KMS-11 (cell line): ENCODE data around the gene PERM1.
"Not testable (repeated sequence)": the region's sequence is repeated elsewhere in the genome, so short reads cannot be mapped to it uniquely, and the experiment has no call there.

ENCODE experiments used
- H2AFZ ChIP-seq: fragments of 200-600 bp; sonication (generic); 2 replicates; pipeline ENCODE4 v1.6.1; 2016; ENCODE audit warnings: antibody characterized with exemption, mixed run types, low read depth
- H3K27ac ChIP-seq: fragments of 200-600 bp; sonication (generic); 2 replicates; pipeline ENCODE4 v1.6.1; 2016; ENCODE audit warnings: mild to moderate bottlenecking, mixed run types
- H3K27me3 ChIP-seq: fragments of 200-600 bp; sonication (generic); 2 replicates; pipeline ENCODE4 v1.6.1; 2017; ENCODE audit warnings: mild to moderate bottlenecking, low read depth, mixed run types, moderate library complexity; ENCODE audit not compliant: insufficient read depth
- H3K36me3 ChIP-seq: fragments of 200-600 bp; sonication (generic); 2 replicates; pipeline ENCODE4 v1.6.1; 2017; ENCODE audit warnings: mild to moderate bottlenecking, mixed run types; ENCODE audit not compliant: insufficient read depth
- H3K4me1 ChIP-seq: fragments of 200-600 bp; sonication (generic); 2 replicates; pipeline ENCODE4 v1.6.1; 2016; ENCODE audit warnings: mild to moderate bottlenecking, low read depth, mixed run types; ENCODE audit not compliant: poor library complexity, severe bottlenecking
- H3K4me2 ChIP-seq: fragments of 200-600 bp; sonication (generic); 2 replicates; pipeline ENCODE4 v1.7.0; 2016; ENCODE audit warnings: mild to moderate bottlenecking, mixed run types
- H3K4me3 ChIP-seq: fragments of 200-600 bp; sonication (generic); IDR thresholded peaks from 2 replicates; pipeline ENCODE4 v1.6.1; 2017; ENCODE audit warnings: low read depth, low read length, mixed read lengths; ENCODE audit not compliant: insufficient read depth
- H3K79me2 ChIP-seq: fragments of 200-600 bp; sonication (generic); 2 replicates; pipeline ENCODE4 v1.6.1; 2016; ENCODE audit warnings: low read depth, mixed run types; ENCODE audit not compliant: insufficient read depth
- H3K9ac ChIP-seq: fragments of 200-600 bp; sonication (generic); 2 replicates; pipeline ENCODE4 v1.6.1; 2016; ENCODE audit warnings: mild to moderate bottlenecking, mixed run types
- H4K20me1 ChIP-seq: fragments of 200-600 bp; sonication (generic); 2 replicates; pipeline ENCODE4 v1.6.1; 2016; ENCODE audit warnings: mild to moderate bottlenecking, mixed run types; ENCODE audit not compliant: insufficient read depth
- TF ChIP-seq, protein P1 (sequence below): fragments of 200-600 bp; sonication (generic); conservative IDR thresholded peaks from 2 replicates; pipeline ENCODE4 v1.6.1; 2017; ENCODE audit warnings: low read depth, mild to moderate bottlenecking, antibody characterized with exemption, low read length, moderate library complexity, mixed read lengths

PERM1 gene, protein sequence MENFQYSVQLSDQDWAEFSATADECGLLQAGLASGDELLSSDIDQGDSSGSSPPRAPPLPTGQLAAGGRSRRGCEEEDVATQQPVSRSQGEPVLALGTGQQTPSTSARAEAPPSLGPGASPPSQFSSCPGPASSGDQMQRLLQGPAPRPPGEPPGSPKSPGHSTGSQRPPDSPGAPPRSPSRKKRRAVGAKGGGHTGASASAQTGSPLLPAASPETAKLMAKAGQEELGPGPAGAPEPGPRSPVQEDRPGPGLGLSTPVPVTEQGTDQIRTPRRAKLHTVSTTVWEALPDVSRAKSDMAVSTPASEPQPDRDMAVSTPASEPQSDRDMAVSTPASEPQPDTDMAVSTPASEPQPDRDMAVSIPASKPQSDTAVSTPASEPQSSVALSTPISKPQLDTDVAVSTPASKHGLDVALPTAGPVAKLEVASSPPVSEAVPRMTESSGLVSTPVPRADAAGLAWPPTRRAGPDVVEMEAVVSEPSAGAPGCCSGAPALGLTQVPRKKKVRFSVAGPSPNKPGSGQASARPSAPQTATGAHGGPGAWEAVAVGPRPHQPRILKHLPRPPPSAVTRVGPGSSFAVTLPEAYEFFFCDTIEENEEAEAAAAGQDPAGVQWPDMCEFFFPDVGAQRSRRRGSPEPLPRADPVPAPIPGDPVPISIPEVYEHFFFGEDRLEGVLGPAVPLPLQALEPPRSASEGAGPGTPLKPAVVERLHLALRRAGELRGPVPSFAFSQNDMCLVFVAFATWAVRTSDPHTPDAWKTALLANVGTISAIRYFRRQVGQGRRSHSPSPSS

DNA sequence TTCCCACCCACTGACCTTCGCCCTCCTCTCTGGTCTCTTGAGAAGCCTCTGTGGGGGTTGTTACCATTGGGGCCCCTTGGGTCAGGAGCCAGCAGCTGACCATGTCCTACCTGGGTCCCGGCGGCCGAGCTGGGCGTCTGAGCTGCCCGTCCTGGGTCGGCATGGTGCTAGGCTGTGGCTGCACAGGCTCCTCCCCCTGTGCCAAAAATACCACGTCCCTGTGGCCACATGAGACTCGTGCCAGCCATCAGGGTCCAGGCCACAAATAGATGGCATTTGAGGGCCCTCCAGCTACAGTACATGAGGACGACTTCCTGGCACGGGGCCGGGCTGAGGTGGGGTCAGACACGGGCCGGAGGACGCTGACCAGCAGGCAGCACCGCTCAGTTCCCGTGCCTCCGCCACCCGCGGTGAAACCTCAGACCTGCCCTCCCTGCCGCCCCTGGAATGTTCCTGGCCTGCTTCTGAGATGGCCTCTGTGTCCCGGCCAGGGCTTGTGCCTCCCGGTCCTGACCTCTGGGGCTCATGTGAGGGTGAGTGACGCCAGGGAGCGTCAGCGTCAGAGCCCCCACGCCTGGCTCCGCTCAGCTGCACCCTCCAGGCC, at the start of gene PERM1:
PERM1 (minus strand) TSS at position 139 of the 604 bp plus-strand sequence. CDS start 1,064 bp downstream, outside the sequence.
- H3K27me3 ChIP-seq: peaks cover 86% of the 10 kb centered on the region

GRCh38 chr1:1030867-1031658, 49.2 kb upstream of the PERM1 start:
- H3K4me2 ChIP-seq, H3K4me1 ChIP-seq, H3K27ac ChIP-seq, H4K20me1 ChIP-seq, H2AFZ ChIP-seq, H3K36me3 ChIP-seq, H3K4me3 ChIP-seq, H3K79me2 ChIP-seq, H3K9ac ChIP-seq: not testable (repeated sequence)
- peaks cover 55% of the 10 kb centered on the region for H3K27me3 ChIP-seq

More for the DNA sequence above, at the start of gene PERM1:
- H3K4me3 ChIP-seq: no peak within 1 kb of the TSS
- H3K4me1 ChIP-seq: peaks cover 8% of the 10 kb centered on the region
- no peaks in the 10 kb centered on the region for H3K79me2 ChIP-seq
- H3K4me2 ChIP-seq: no peak within 1 kb of the TSS
- no peak within 1 kb of the TSS for H2AFZ ChIP-seq
- no peak within 1 kb of the TSS for H3K9ac ChIP-seq
- no peaks in the 10 kb centered on the region for H3K36me3 ChIP-seq
- TF ChIP-seq, protein P1, sequence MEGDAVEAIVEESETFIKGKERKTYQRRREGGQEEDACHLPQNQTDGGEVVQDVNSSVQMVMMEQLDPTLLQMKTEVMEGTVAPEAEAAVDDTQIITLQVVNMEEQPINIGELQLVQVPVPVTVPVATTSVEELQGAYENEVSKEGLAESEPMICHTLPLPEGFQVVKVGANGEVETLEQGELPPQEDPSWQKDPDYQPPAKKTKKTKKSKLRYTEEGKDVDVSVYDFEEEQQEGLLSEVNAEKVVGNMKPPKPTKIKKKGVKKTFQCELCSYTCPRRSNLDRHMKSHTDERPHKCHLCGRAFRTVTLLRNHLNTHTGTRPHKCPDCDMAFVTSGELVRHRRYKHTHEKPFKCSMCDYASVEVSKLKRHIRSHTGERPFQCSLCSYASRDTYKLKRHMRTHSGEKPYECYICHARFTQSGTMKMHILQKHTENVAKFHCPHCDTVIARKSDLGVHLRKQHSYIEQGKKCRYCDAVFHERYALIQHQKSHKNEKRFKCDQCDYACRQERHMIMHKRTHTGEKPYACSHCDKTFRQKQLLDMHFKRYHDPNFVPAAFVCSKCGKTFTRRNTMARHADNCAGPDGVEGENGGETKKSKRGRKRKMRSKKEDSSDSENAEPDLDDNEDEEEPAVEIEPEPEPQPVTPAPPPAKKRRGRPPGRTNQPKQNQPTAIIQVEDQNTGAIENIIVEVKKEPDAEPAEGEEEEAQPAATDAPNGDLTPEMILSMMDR: no peak
- H3K27ac ChIP-seq: no peak within 1 kb of the TSS
- H4K20me1 ChIP-seq: no peaks in the 10 kb centered on the region

- no peaks in the 10 kb centered on the region for H4K20me1 ChIP-seq
- H3K79me2 ChIP-seq: no peaks in the 10 kb centered on the region
- H3K4me2 ChIP-seq: no peak overlapping the region
- TF ChIP-seq, protein P1: no peak
- no peak overlapping the region for H3K9ac ChIP-seq
- no peaks in the 10 kb centered on the region for H3K36me3 ChIP-seq
- H3K27ac ChIP-seq: no peak overlapping the region
- H3K4me1 ChIP-seq: peaks cover 6% of the 10 kb centered on the region
- no peak overlapping the region for H2AFZ ChIP-seq
- H3K4me3 ChIP-seq: no peak overlapping the region
- peaks cover 64% of the 10 kb centered on the region for H3K27me3 ChIP-seq
These were observed 45.9 kb upstream of the PERM1 start for GRCh38 chr1:1027791-1028190.

DNA sequence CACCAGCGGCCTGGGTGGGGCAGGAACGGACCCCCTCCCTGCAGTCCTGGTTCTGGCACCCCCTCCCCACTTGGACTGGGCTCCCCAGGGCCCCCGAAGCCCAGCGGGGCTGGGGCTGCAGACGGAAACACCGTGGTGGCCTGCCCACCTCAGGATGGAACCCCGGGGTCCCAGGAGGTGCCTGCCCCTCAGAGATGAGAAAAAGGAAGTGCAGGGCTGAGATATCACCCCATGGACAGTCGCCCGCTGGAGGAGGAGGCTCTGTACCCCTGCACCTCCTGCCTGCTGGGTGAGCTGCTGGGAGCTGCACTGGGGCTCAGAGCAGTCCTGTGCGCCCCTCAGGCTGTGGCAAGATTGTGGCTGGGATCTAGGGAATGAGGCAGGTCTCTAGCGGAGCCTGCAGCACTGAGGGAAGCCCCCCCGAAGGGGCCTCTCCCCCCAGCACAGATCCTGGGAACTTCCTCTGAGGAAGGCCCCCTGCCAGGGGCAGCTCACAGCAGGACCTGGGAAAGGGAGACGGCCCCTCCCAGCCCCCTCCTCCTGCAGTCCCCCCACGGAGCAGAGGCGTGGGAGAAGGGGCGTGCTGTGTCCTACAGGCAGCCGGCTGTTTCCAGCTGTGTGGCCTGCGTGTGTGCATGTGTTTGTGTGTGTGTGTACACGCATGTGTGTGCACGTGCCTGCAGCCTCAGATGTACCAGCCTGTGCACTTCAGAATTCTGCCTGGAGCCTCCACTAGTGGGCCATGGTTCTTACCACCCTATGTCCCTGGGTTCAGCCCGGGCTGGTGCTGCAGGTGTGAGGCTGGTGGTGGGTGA, 44.9 kb upstream of the PERM1 start:
- Histone ChIP-seq H3K4me3 (no peak overlapping the region), H3K27ac (no peak overlapping the region), H2AFZ (no peak overlapping the region), H3K4me2 (no peak overlapping the region), H3K9ac (no peak overlapping the region), H4K20me1 (no peaks in the 10 kb centered on the region), H3K4me1 (peaks cover under 1% of the 10 kb centered on the region), H3K36me3 (no peaks in the 10 kb centered on the region), H3K27me3 (peaks cover 65% of the 10 kb centered on the region), H3K79me2 (no peaks in the 10 kb centered on the region)
- TF ChIP-seq, protein P1: no peak
